ENCODE results near the gene UBE2J1.

Gene UBE2J1

DNA sequence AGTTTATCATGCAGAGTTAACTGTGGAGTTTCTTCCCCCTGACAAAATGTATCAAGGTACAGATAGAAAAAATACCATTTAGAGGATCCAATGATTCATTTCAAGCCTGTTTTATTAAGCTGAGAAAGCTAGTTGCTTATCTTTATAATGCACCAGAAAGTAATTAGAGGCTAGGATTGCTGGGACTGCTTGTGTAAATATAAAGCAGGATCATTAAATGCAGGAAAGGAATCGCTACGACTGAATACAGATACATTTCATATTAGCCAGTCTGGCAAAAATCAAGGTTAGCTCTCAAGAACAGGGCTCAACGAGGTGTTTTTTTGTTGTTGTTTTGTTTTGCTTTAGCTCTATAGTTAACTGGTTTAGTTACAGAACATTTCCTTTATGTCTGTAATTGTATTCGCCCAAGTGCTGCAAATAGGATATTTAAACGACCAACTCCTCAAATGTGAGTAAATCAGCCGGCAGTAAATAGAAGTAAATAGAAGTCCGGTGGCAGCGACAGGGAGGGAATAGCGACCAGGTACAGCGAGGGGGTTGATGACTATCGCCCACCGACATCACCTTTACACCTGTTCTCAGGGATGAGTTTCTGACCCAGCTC lies 748 bp downstream of the UBE2J1 start:
- 15 to 18% methylated on average over 12 of the region's 12 CpGs for WGBS, 2 experiments
- H3K27ac ChIP-seq (ENCODE audit: insufficient read depth, low read depth, low read length, poor library complexity, severe bottlenecking): no peak overlapping the region
- peak overlapping the region; percentile 70 for H3K4me3 ChIP-seq (ENCODE audit: insufficient read depth, low read depth, low read length)
- H3K4me1 ChIP-seq (ENCODE audit: control insufficient read depth, insufficient read depth, low read length): peaks cover 24% of the 10 kb centered on the region
- no peaks in the 10 kb centered on the region for H3K36me3 ChIP-seq (ENCODE audit: control insufficient read depth, insufficient read depth, low read length)
- H3K9me3 ChIP-seq (ENCODE audit: control insufficient read depth, low read length): no peaks in the 10 kb centered on the region
- no peaks in the 10 kb centered on the region for H3K27me3 ChIP-seq (ENCODE audit: control insufficient read depth, insufficient read depth, low read length, poor library complexity, severe bottlenecking)

DNA sequence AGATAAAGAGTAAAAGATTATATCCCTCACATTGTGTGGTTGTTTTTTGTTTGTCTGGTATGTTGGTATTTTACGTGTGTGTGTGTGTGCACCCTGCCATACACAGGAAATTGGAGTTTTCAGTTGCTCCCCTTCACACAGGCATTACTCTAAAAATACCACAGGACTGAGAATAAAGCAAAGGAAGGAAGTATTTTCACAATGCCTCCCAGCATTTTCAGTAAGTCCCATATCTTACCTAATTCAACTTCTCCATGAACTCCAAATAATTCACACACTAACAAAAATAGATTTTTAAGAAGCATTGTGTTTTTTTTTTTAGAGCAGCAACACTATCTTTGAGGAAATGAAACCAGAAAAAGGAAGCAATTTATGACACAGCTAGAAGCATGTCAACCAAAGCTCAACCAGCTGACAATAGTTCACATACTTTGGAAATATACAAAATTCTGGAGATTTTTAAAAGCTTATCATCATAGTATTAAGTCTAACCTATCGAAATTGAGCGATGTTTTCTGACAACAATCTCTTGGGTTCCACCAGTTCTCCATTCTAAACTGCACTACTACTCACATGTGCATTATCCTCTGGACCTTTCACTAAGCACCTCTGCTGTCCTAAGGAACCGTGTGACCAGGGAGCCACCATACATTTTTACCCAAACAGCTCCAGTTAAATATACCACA lies 2.1 kb downstream of the UBE2J1 start:
- H3K27me3 ChIP-seq (ENCODE audit: control insufficient read depth, insufficient read depth, low read length, poor library complexity, severe bottlenecking): no peaks in the 10 kb centered on the region
- H3K27ac ChIP-seq (ENCODE audit: insufficient read depth, low read depth, low read length, poor library complexity, severe bottlenecking): no peak overlapping the region
- no peaks in the 10 kb centered on the region for H3K36me3 ChIP-seq (ENCODE audit: control insufficient read depth, insufficient read depth, low read length)
- WGBS, 2 experiments: 85 to 89% methylated on average over 3 to 4 of the region's 4 CpGs
- no peaks in the 10 kb centered on the region for H3K9me3 ChIP-seq (ENCODE audit: control insufficient read depth, low read length)
- H3K4me1 ChIP-seq (ENCODE audit: control insufficient read depth, insufficient read depth, low read length): peaks cover 24% of the 10 kb centered on the region
- H3K4me3 ChIP-seq (ENCODE audit: insufficient read depth, low read depth, low read length): no peak overlapping the region

GRCh38 chr6:89348372-89348771 lies 4.2 kb downstream of the UBE2J1 start:
- WGBS, 2 experiments: 90% methylated on average over 1 of the region's 1 CpG; no CpG with 5 or more reads in 1 of the 2 experiments
- Histone ChIP-seq H3K27me3 (ENCODE audit: control insufficient read depth, insufficient read depth, low read length, poor library complexity, severe bottlenecking) (no peaks in the 10 kb centered on the region), H3K4me3 (ENCODE audit: insufficient read depth, low read depth, low read length) (no peak overlapping the region), H3K27ac (ENCODE audit: insufficient read depth, low read depth, low read length, poor library complexity, severe bottlenecking) (peak overlapping the region; percentile 9), H3K36me3 (ENCODE audit: control insufficient read depth, insufficient read depth, low read length) (no peaks in the 10 kb centered on the region), H3K4me1 (ENCODE audit: control insufficient read depth, insufficient read depth, low read length) (peaks cover 15% of the 10 kb centered on the region), H3K9me3 (ENCODE audit: control insufficient read depth, low read length) (no peaks in the 10 kb centered on the region)

DNA sequence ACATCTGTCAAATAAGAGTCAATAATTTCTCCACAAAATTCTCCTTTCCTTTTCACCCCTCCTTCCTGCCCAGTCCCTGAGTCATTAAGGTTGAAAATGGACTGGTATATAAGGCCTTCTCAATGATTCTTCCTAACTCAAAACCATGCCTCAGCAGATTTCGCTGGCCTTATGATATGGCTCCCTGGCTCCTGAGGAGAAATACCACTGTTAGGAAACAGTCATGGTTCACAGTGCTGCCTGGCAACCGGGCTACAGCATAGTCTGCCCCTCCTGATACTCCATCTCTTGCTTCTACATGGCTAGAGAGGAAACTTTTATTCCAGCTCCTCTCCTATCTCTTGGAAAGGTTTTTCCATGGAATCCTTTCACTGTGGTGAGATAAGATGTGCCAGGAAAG lies 4.7 kb downstream of the UBE2J1 start:
- no peak overlapping the region for H3K4me3 ChIP-seq (ENCODE audit: insufficient read depth, low read depth, low read length)
- 75 to 85% methylated on average over 2 of the region's 2 CpGs for WGBS, 2 experiments
- H3K27ac ChIP-seq (ENCODE audit: insufficient read depth, low read depth, low read length, poor library complexity, severe bottlenecking): peak overlapping the region; percentile 9
- H3K27me3 ChIP-seq (ENCODE audit: control insufficient read depth, insufficient read depth, low read length, poor library complexity, severe bottlenecking): no peaks in the 10 kb centered on the region
- H3K36me3 ChIP-seq (ENCODE audit: control insufficient read depth, insufficient read depth, low read length): no peaks in the 10 kb centered on the region
- H3K4me1 ChIP-seq (ENCODE audit: control insufficient read depth, insufficient read depth, low read length): peaks cover 14% of the 10 kb centered on the region
- H3K9me3 ChIP-seq (ENCODE audit: control insufficient read depth, low read length): no peaks in the 10 kb centered on the region

- H3K36me3 ChIP-seq (ENCODE audit: control insufficient read depth, insufficient read depth, low read length): no peaks in the 10 kb centered on the region
- peaks cover 14% of the 10 kb centered on the region for H3K4me1 ChIP-seq (ENCODE audit: control insufficient read depth, insufficient read depth, low read length)
- H3K9me3 ChIP-seq (ENCODE audit: control insufficient read depth, low read length): no peaks in the 10 kb centered on the region
- 81 to 85% methylated on average over 4 of the region's 4 CpGs for WGBS, 2 experiments
- H3K27me3 ChIP-seq (ENCODE audit: control insufficient read depth, insufficient read depth, low read length, poor library complexity, severe bottlenecking): no peaks in the 10 kb centered on the region
- H3K27ac ChIP-seq (ENCODE audit: insufficient read depth, low read depth, low read length, poor library complexity, severe bottlenecking): no peak overlapping the region
- H3K4me3 ChIP-seq (ENCODE audit: insufficient read depth, low read depth, low read length): no peak overlapping the region
Measured at GRCh38 chr6:89346433-89346832, 6.1 kb downstream of the UBE2J1 start.

- H3K9me3 ChIP-seq (ENCODE audit: control insufficient read depth, low read length): no peaks in the 10 kb centered on the region
- no peaks in the 10 kb centered on the region for H3K4me1 ChIP-seq (ENCODE audit: control insufficient read depth, insufficient read depth, low read length)
- H3K27me3 ChIP-seq (ENCODE audit: control insufficient read depth, insufficient read depth, low read length, poor library complexity, severe bottlenecking): no peaks in the 10 kb centered on the region
- H3K4me3 ChIP-seq (ENCODE audit: insufficient read depth, low read depth, low read length): no peak overlapping the region
- 91 to 94% methylated on average over 2 of the region's 2 CpGs for WGBS, 2 experiments
- H3K27ac ChIP-seq (ENCODE audit: insufficient read depth, low read depth, low read length, poor library complexity, severe bottlenecking): no peak overlapping the region
- peaks cover 17% of the 10 kb centered on the region for H3K36me3 ChIP-seq (ENCODE audit: control insufficient read depth, insufficient read depth, low read length)
Measured at GRCh38 chr6:89339565-89339964, 13.0 kb downstream of the UBE2J1 start.

DNA sequence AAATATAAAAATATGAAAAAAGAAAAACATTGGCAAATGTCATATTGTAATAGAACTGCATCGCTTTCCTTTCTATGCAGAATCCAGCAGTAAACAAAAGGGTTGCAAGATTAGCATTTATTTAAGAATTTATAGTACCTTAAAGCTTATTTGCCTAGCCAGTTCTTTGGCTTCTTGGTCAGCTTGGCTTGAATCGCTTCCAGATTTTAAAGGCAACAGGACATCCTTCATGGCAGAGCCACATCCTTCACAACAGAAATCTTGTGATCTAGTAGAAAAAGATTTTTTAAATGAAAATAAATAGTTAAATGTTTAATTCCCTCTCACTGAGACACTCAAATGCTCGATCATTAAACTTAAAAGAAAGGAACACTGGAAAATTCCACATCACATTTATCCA lies 17.4 kb downstream of the UBE2J1 start:
- H3K27ac ChIP-seq (ENCODE audit: insufficient read depth, low read depth, low read length, poor library complexity, severe bottlenecking): no peak overlapping the region
- no peaks in the 10 kb centered on the region for H3K27me3 ChIP-seq (ENCODE audit: control insufficient read depth, insufficient read depth, low read length, poor library complexity, severe bottlenecking)
- H3K4me3 ChIP-seq (ENCODE audit: insufficient read depth, low read depth, low read length): no peak overlapping the region
- WGBS, 2 experiments: 96 to 100% methylated on average over 1 to 2 of the region's 3 CpGs
- peaks cover 21% of the 10 kb centered on the region for H3K36me3 ChIP-seq (ENCODE audit: control insufficient read depth, insufficient read depth, low read length)
- no peaks in the 10 kb centered on the region for H3K4me1 ChIP-seq (ENCODE audit: control insufficient read depth, insufficient read depth, low read length)
- H3K9me3 ChIP-seq (ENCODE audit: control insufficient read depth, low read length): no peaks in the 10 kb centered on the region

DNA sequence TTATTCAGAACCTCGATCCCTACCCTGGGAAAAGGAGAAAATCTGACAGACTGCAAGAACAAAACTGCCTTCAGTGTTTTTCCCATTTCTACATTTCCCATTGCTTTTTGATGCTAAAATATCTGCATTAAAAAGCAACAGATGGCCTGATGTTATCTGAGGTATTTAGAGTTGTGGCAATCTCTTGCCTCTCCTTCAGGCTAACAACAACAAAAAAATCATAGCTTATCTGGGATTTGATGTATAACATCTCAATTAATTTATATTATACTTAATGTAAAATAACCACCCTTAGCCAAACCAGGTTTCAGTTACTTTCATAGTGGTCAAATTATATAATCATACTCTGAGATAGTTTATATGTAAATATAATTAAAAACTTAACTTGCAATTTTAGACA lies 21.6 kb downstream of the UBE2J1 start:
- 83 to 100% methylated on average over 1 of the region's 1 CpG for WGBS, 2 experiments

DNA sequence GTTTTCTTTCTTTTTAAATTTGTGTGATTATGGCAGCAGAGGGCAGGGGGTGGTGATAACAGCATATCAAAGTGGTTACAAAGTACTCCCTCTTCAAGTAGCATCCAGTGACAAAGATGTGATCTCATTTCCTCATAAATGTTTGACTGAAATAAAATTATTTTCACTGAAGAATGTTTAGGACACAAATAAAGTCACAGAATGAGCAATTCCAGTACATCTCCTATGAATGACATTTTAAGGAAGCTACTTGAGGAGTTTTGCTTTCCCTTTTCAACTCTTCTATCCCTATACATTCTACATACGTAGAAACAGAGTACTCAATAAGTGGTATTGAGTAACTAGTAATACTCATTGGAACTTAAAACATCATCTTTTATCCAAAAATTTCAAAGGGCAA lies 23.5 kb downstream of the UBE2J1 start:
- H3K4me1 ChIP-seq (ENCODE audit: control insufficient read depth, insufficient read depth, low read length): no peaks in the 10 kb centered on the region
- no CpG with 5 or more reads among the region's 1 CpG for WGBS, 2 experiments
- no peak overlapping the region for H3K27ac ChIP-seq (ENCODE audit: insufficient read depth, low read depth, low read length, poor library complexity, severe bottlenecking)
- no peaks in the 10 kb centered on the region for H3K27me3 ChIP-seq (ENCODE audit: control insufficient read depth, insufficient read depth, low read length, poor library complexity, severe bottlenecking)
- peaks cover 4% of the 10 kb centered on the region for H3K36me3 ChIP-seq (ENCODE audit: control insufficient read depth, insufficient read depth, low read length)
- H3K4me3 ChIP-seq (ENCODE audit: insufficient read depth, low read depth, low read length): no peak overlapping the region
- H3K9me3 ChIP-seq (ENCODE audit: control insufficient read depth, low read length): no peaks in the 10 kb centered on the region

More for the DNA sequence above, 21.6 kb downstream of the UBE2J1 start:
- Histone ChIP-seq H3K4me1 (ENCODE audit: control insufficient read depth, insufficient read depth, low read length) (no peaks in the 10 kb centered on the region), H3K36me3 (ENCODE audit: control insufficient read depth, insufficient read depth, low read length) (peaks cover 4% of the 10 kb centered on the region), H3K27me3 (ENCODE audit: control insufficient read depth, insufficient read depth, low read length, poor library complexity, severe bottlenecking) (no peaks in the 10 kb centered on the region), H3K4me3 (ENCODE audit: insufficient read depth, low read depth, low read length) (no peak overlapping the region), H3K9me3 (ENCODE audit: control insufficient read depth, low read length) (no peaks in the 10 kb centered on the region), H3K27ac (ENCODE audit: insufficient read depth, low read depth, low read length, poor library complexity, severe bottlenecking) (no peak overlapping the region)

GRCh38 chr6:89324304-89324703 lies 28.2 kb downstream of the UBE2J1 start:
- H3K27ac ChIP-seq (ENCODE audit: insufficient read depth, low read depth, low read length, poor library complexity, severe bottlenecking): no peak overlapping the region
- H3K36me3 ChIP-seq (ENCODE audit: control insufficient read depth, insufficient read depth, low read length): no peaks in the 10 kb centered on the region
- H3K27me3 ChIP-seq (ENCODE audit: control insufficient read depth, insufficient read depth, low read length, poor library complexity, severe bottlenecking): no peaks in the 10 kb centered on the region
- 90 to 100% methylated on average over 1 to 3 of the region's 3 CpGs for WGBS, 2 experiments
- peaks cover 3% of the 10 kb centered on the region for H3K9me3 ChIP-seq (ENCODE audit: control insufficient read depth, low read length)
- no peak overlapping the region for H3K4me3 ChIP-seq (ENCODE audit: insufficient read depth, low read depth, low read length)
- H3K4me1 ChIP-seq (ENCODE audit: control insufficient read depth, insufficient read depth, low read length): no peaks in the 10 kb centered on the region

Measured in ectodermal cell (in vitro differentiated cells).